ENCODE data around the gene PTGER3.
A peak's percentile ranks its signal among the peaks of the same experiment; 100 is the strongest.
"Not testable (repeated sequence)": the region's sequence is repeated elsewhere in the genome, so short reads cannot be mapped to it uniquely, and the experiment has no call there.

PTGER3 gene

GRCh38 chr1:71002709-71003475 lies 44.7 kb downstream of the PTGER3 start:
- DNase-seq = no peak

GRCh38 chr1:71001624-71002023 lies 46.0 kb downstream of the PTGER3 start:
- DNase-seq = no peak

GRCh38 chr1:70997793-70998192 lies 49.8 kb downstream of the PTGER3 start:
- DNase-seq = no peak

- no peak for DNase-seq
Measured at GRCh38 chr1:70994753-70995268, 52.8 kb downstream of the PTGER3 start.

- DNase-seq = no peak
Measured at GRCh38 chr1:70993798-70994197, 53.8 kb downstream of the PTGER3 start.

GRCh38 chr1:70992521-70992920 lies 55.1 kb downstream of the PTGER3 start:
- DNase-seq = no peak

- DNase-seq = no peak
Measured at GRCh38 chr1:70990469-70991253, 57.0 kb downstream of the PTGER3 start.

GRCh38 chr1:70987497-70987896 lies 60.1 kb downstream of the PTGER3 start:
- DNase-seq = no peak

GRCh38 chr1:70985776-70986225 lies 61.8 kb downstream of the PTGER3 start:
- DNase-seq = not testable (repeated sequence)

- DNase-seq = not testable (repeated sequence)
Measured at GRCh38 chr1:70985278-70985677, 62.3 kb downstream of the PTGER3 start.

GRCh38 chr1:70980361-70980760 lies 67.3 kb downstream of the PTGER3 start:
- DNase-seq = no peak

GRCh38 chr1:70979881-70980280 lies 67.7 kb downstream of the PTGER3 start:
- no peak for DNase-seq

- DNase-seq = no peak
Measured at GRCh38 chr1:70979313-70979712, 68.3 kb downstream of the PTGER3 start.

- DNase-seq = no peak
Measured at GRCh38 chr1:70978623-70979022, 69.0 kb downstream of the PTGER3 start.

GRCh38 chr1:70977575-70977974 lies 70.0 kb downstream of the PTGER3 start:
- DNase-seq = no peak

GRCh38 chr1:70977041-70977440 lies 70.6 kb downstream of the PTGER3 start:
- DNase-seq = no peak

- no peak for DNase-seq
Measured at GRCh38 chr1:70973754-70974153, 73.9 kb downstream of the PTGER3 start.

GRCh38 chr1:70970407-70970806 lies 77.2 kb downstream of the PTGER3 start:
- DNase-seq = no peak

GRCh38 chr1:70966018-70966638 lies 81.5 kb downstream of the PTGER3 start:
- peak in 1 of 5 experiments; percentile 9 for DNase-seq

GRCh38 chr1:70963374-70963773 lies 84.2 kb downstream of the PTGER3 start:
- DNase-seq = no peak

GRCh38 chr1:70961374-70961975 lies 86.1 kb downstream of the PTGER3 start:
- DNase-seq = no peak

- no peak for DNase-seq
Measured at GRCh38 chr1:70948396-70949017, 99.1 kb downstream of the PTGER3 start.
